Glutamatergic neuron (in vitro differentiated cells): ENCODE data around the gene ARHGEF6. TPM values are rescaled to one million over a fixed set of nuclear protein-coding genes. Genes with fewer than 3 reads are reported as not detected.

Source experiments
- DNase-seq: peaks from one replicate; pipeline ENCODE4 v3.0.0; 2022
- H3K27ac Mint-ChIP-seq: one replicate; pipeline ENCODE4 v1.8.0; 2020; ENCODE audit warnings: mild to moderate bottlenecking, mixed read lengths, inconsistent platforms; ENCODE audit not compliant: unreplicated experiment
- H3K27me3 Mint-ChIP-seq: one replicate; pipeline ENCODE4 v1.8.0; 2020; ENCODE audit warnings: mild to moderate bottlenecking, moderate library complexity, mixed read lengths, inconsistent platforms; ENCODE audit not compliant: unreplicated experiment
- H3K36me3 Mint-ChIP-seq: one replicate; pipeline ENCODE4 v1.8.0; 2020; ENCODE audit warnings: mild to moderate bottlenecking, mixed read lengths, inconsistent platforms; ENCODE audit not compliant: unreplicated experiment
- H3K4me1 Mint-ChIP-seq: one replicate; pipeline ENCODE4 v1.8.0; 2020; ENCODE audit warnings: mild to moderate bottlenecking, low read depth, mixed read lengths, inconsistent platforms; ENCODE audit not compliant: unreplicated experiment
- H3K4me3 Mint-ChIP-seq: one replicate; pipeline ENCODE4 v1.8.0; 2020; ENCODE audit warnings: mild to moderate bottlenecking, mixed read lengths, inconsistent platforms; ENCODE audit not compliant: unreplicated experiment
- H3K9me3 Mint-ChIP-seq: one replicate; pipeline ENCODE4 v1.8.0; 2020; ENCODE audit warnings: mild to moderate bottlenecking, moderate library complexity, mixed read lengths, inconsistent platforms; ENCODE audit not compliant: unreplicated experiment
- total RNA-seq: library from RNA; stranded (reverse); fragmentation: NEBNext Ultra II Directional; extraction: Animal tissue kit (Norgen Biotek cat#: 25700); gene quantifications from one replicate; pipeline ENCODE4 v1.2.1, GENCODE V29; 2021; ENCODE audit not compliant: unreplicated experiment
- TF ChIP-seq, protein P1 (sequence below): fragments of 200-600 bp; sonication (generic); IDR thresholded peaks from one replicate; pipeline ENCODE4 v1.5.0; 2021; ENCODE audit not compliant: partially characterized antibody, unreplicated experiment

Gene ARHGEF6
- total RNA-seq, 1 donor from 2014 or later: 59.5 TPM

DNA sequence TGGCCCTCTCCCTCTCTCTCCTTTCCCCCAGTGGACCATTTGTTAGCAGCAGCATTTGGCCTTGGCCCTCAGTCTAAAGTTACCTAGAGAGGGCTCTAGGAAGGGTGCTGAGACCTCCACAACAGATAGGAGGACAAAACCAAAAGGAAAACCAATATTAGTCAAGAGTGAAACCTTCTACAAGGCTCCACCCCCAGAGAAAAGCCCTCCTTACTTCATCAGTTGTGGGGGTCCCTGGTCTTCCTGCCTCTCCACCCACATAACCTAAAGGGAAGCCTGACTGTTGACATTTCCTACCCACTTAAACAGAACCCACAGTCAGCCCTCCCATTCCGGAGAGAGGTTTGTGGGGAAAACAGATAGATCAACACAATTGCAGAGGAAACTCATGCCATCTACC lies 137.5 kb downstream of the ARHGEF6 start:
- TF ChIP-seq, protein P1, sequence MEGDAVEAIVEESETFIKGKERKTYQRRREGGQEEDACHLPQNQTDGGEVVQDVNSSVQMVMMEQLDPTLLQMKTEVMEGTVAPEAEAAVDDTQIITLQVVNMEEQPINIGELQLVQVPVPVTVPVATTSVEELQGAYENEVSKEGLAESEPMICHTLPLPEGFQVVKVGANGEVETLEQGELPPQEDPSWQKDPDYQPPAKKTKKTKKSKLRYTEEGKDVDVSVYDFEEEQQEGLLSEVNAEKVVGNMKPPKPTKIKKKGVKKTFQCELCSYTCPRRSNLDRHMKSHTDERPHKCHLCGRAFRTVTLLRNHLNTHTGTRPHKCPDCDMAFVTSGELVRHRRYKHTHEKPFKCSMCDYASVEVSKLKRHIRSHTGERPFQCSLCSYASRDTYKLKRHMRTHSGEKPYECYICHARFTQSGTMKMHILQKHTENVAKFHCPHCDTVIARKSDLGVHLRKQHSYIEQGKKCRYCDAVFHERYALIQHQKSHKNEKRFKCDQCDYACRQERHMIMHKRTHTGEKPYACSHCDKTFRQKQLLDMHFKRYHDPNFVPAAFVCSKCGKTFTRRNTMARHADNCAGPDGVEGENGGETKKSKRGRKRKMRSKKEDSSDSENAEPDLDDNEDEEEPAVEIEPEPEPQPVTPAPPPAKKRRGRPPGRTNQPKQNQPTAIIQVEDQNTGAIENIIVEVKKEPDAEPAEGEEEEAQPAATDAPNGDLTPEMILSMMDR: no peak
- H3K36me3 Mint-ChIP-seq: no peaks in the 10 kb centered on the region
- peaks cover 2% of the 10 kb centered on the region for H3K9me3 Mint-ChIP-seq
- H3K4me1 Mint-ChIP-seq: no peaks in the 10 kb centered on the region
- DNase-seq: no peak
- no peak overlapping the region for H3K27ac Mint-ChIP-seq
- no peaks in the 10 kb centered on the region for H3K27me3 Mint-ChIP-seq
- no peak overlapping the region for H3K4me3 Mint-ChIP-seq

DNA sequence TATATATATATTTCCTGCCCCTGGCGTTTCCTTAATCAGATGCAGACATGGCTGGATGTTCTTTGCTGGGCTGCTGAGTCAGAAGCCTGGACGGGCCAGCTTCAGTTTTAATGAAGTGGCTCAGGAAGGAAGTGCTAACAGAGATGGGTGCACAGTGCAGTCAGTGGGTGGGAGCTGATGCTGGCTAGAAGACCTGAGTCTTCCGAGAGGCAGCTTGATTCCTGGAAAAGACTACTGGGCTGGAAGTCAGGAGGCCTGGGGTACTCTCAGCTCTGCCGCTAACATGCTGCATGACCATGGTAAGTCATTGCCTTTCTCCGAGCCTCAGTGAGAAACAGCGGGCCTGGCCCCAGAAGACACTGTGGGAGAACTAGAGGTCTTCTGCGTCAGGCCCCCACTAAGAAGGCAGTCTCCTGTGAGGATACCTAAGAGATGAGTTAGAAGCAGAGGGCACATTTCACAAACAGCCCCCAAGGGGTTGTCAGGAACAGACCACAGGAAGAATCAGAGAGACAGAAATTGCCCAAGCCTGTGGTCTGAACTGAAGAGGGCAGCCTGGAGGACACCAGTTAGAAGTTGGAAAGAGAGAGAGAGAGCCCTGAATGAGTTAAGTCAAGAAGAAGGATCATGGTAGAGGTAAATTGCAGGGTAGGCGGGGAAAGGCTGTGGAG lies 141.1 kb downstream of the ARHGEF6 start:
- Mint-ChIP-seq H3K9me3 (peaks cover 2% of the 10 kb centered on the region), H3K4me3 (no peak overlapping the region), H3K4me1 (no peaks in the 10 kb centered on the region), H3K27ac (no peak overlapping the region), H3K36me3 (no peaks in the 10 kb centered on the region), H3K27me3 (peaks cover 3% of the 10 kb centered on the region)
- no peak for DNase-seq
- TF ChIP-seq, protein P1: no peak

DNA sequence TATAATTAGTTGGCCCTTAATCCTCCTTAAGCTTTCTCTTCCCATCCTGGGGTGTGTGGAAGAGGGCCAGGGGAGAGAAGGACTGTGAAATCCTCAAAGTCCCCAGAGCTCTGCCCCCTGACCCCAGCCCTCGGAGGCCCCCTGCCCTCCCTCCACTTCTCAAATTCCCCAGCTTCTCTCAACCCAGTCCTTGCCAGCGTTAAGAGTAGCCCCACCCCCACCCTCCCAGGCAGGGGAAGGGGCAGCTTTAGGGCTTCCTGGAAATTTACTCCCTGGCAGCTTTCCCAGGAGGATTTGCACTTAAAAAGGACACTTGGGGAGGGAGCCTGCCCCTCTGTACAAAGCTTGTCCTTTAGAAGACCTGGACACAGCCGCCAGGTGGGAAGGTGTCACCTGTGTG lies 144.6 kb downstream of the ARHGEF6 start:
- Mint-ChIP-seq H3K4me1 (no peaks in the 10 kb centered on the region), H3K27me3 (peaks cover 3% of the 10 kb centered on the region), H3K9me3 (peaks cover 2% of the 10 kb centered on the region), H3K36me3 (no peaks in the 10 kb centered on the region), H3K4me3 (no peak overlapping the region), H3K27ac (no peak overlapping the region)
- peak; percentile 13 for DNase-seq
- TF ChIP-seq, protein P1: no peak

DNA sequence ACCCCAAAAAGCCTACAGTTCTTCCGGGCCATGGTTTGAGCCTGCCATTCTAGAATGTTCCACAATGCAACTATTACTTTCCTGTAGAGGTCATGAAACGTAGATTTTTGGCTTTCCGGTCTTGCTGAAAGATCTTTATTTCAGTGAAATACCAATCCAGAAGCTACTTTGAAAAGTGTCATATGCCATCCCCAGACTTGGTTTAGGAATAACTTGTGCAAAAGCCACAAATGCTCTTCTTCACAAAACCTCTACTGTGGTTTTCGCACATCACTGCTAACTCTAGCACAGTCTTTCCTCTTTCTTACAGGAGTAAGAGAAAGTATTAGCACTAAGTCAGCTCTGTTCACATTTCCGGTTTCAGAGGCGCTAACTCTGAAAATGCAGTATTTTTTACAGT lies 145.5 kb downstream of the ARHGEF6 start:
- Mint-ChIP-seq H3K27me3 (peaks cover 3% of the 10 kb centered on the region), H3K4me1 (no peaks in the 10 kb centered on the region), H3K27ac (no peak overlapping the region), H3K36me3 (no peaks in the 10 kb centered on the region), H3K9me3 (peaks cover 2% of the 10 kb centered on the region), H3K4me3 (no peak overlapping the region)
- TF ChIP-seq, protein P1: no peak
- DNase-seq: no peak

DNA sequence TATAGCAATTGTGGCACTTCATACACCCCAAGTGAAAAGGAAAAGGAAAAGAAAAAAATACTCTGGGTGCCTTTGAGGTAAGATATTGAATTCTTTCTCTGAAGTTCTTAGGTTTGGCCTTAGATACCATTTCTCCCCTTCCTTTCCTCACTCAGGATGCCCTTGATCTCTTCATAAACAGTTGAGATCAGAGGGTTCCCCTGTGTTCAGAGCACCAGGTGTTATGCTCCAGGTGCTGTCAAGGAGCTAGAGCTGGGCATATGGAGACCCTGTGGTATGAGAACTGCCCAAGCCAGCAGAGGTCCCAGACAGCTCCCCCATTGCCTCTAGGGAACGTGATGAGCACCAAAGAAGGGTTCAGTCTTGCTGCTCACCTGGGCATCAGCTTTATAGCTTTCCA lies 149.9 kb downstream of the ARHGEF6 start:
- Mint-ChIP-seq H3K27me3 (no peaks in the 10 kb centered on the region), H3K4me1 (no peaks in the 10 kb centered on the region), H3K9me3 (no peaks in the 10 kb centered on the region), H3K36me3 (no peaks in the 10 kb centered on the region), H3K4me3 (no peak overlapping the region), H3K27ac (no peak overlapping the region)
- DNase-seq: no peak
- TF ChIP-seq, protein P1: no peak
